Caco-2 (cell line): Measurements from ENCODE around the gene TBL1X. TPM values are rescaled to one million over a fixed set of nuclear protein-coding genes. Genes with fewer than 3 reads are reported as not detected.

Experiments used
- BruUV-seq: library from RNA; stranded (reverse); fragments of 400-500 nt; replicated peaks from 2 replicates; lab custom pipeline; 2021; lab: Mats Ljungman, UMichigan
- CTCF ChIA-PET: fragments of 300-600 bp; sonication (Branson Sonifier 250); formaldehyde crosslinking; loops from one replicate; lab custom pipeline; 2022; ENCODE audit warnings: antibody characterized with exemption; lab: Charles Lee
- POLR2A ChIA-PET: fragments of 300-600 bp; sonication (Branson Sonifier 250); formaldehyde crosslinking; loops from one replicate; lab custom pipeline; 2022; ENCODE audit warnings: antibody characterized with exemption; lab: Charles Lee
- DNase-seq, 2 experiments: peaks; one replicate each; pipeline versions ENCODE4 v3.0.0 to v3.0.0-alpha.2; 2020 to 2022
- H3K27me3 ChIP-seq: replicated peaks from 2 replicates; pipeline ENCODE4 v1.6.0; 2011; ENCODE audit warnings: low read length; ENCODE audit not compliant: control insufficient read depth, insufficient read depth
- H3K36me3 ChIP-seq: 2 replicates; pipeline ENCODE4 v1.5.1; 2011; ENCODE audit warnings: low read length; ENCODE audit not compliant: control insufficient read depth, insufficient read depth
- H3K4me1 ChIP-seq: fragments of 250-450 bp; sonication (Bioruptor Pico); 2 replicates; pipeline ENCODE4 v1.5.1; 2020; ENCODE audit warnings: mild to moderate bottlenecking
- H3K4me3 ChIP-seq: 2 replicates; pipeline ENCODE4 v1.5.1; 2011; ENCODE audit warnings: low read depth, mild to moderate bottlenecking, control low read depth, low read length
- H3K9me3 ChIP-seq: fragments of 250-450 bp; sonication (Bioruptor Pico); 2 replicates; pipeline ENCODE4 v1.5.1; 2020; ENCODE audit warnings: mild to moderate bottlenecking, moderate library complexity
- H3K27ac Mint-ChIP-seq: one replicate; pipeline ENCODE4 v1.8.0; 2022; ENCODE audit warnings: mixed read lengths; ENCODE audit not compliant: unreplicated experiment
- H3K27me3 Mint-ChIP-seq: one replicate; pipeline ENCODE4 v1.8.0; 2022; ENCODE audit warnings: mixed read lengths; ENCODE audit not compliant: insufficient read depth, unreplicated experiment
- H3K36me3 Mint-ChIP-seq: one replicate; pipeline ENCODE4 v1.8.0; 2022; ENCODE audit warnings: mild to moderate bottlenecking, mixed read lengths; ENCODE audit not compliant: insufficient read depth, unreplicated experiment
- H3K4me1 Mint-ChIP-seq: one replicate; pipeline ENCODE4 v1.8.0; 2022; ENCODE audit warnings: low read depth, mixed read lengths; ENCODE audit not compliant: unreplicated experiment
- H3K4me3 Mint-ChIP-seq: one replicate; pipeline ENCODE4 v1.8.0; 2022; ENCODE audit warnings: mild to moderate bottlenecking, moderate library complexity, mixed read lengths; ENCODE audit not compliant: unreplicated experiment
- H3K9me3 Mint-ChIP-seq: one replicate; pipeline ENCODE4 v1.8.0; 2022; ENCODE audit warnings: mixed read lengths; ENCODE audit not compliant: unreplicated experiment
- CTCF ChIP-seq, 2 experiments: fragments of 200-600 bp in 1 of 2; IDR thresholded peaks; 1 replicate in 1 of 2; 2 replicates in 1 of 2; pipeline versions ENCODE4 v1.5.1 to v1.8.0; 2011 to 2022; ENCODE audit warnings: antibody characterized with exemption in 1 of 2, control low read depth in 1 of 2, inconsistent platforms in 1 of 2, low read depth in 1 of 2, low read length in 1 of 2, mild to moderate bottlenecking in 1 of 2, moderate library complexity in 1 of 2; ENCODE audit not compliant: insufficient read depth in 1 of 2, severe bottlenecking in 1 of 2, unreplicated experiment in 1 of 2
- intact Hi-C: fragments of 100-400 bp; cut with micrococcal nuclease; formaldehyde crosslinking; loops from one replicate; pipeline ENCODE4 v1.10.0; 2022; ENCODE audit not compliant: unreplicated experiment
- total RNA-seq: library from RNA; stranded (reverse); gene quantifications from 2 replicates; pipeline ENCODE4 v1.2.3, GENCODE V29; 2022

Gene TBL1X
- total RNA-seq, 1 experiment from 2014 or later, result 84.2 TPM

GRCh38 chrX:9707306-9708033 is 242.6 kb downstream of the TBL1X start:
- H3K36me3 Mint-ChIP-seq, result peaks cover 66% of the 10 kb centered on the region
- intact Hi-C loops, result loop anchor here (2.0 to 5.0 kb wide), 2 partner anchors 737 to 885 kb away; no protein-coding TSS in a partner anchor
- CTCF ChIA-PET, result no interaction called here

GRCh38 chrX:9708086-9708485 is 243.2 kb downstream of the TBL1X start:
- intact Hi-C loops, result loop anchor here (2.0 to 5.0 kb wide), 2 partner anchors 737 to 886 kb away; no protein-coding TSS in a partner anchor
- no peaks in the 10 kb centered on the region for H3K9me3 Mint-ChIP-seq
- peaks cover 17% of the 10 kb centered on the region for H3K4me1 Mint-ChIP-seq
- no peaks in the 10 kb centered on the region for H3K27me3 Mint-ChIP-seq
- no peak for TF ChIP-seq CTCF (IDR thresholded peaks at IDR 0.05; ENCODE audit: insufficient read depth in 1 of 2, low read depth in 1 of 2, low read length in 1 of 2, severe bottlenecking in 1 of 2, unreplicated experiment in 1 of 2)
- Histone ChIP-seq H3K36me3 (peaks cover 3% of the 10 kb centered on the region), H3K4me3 (no peak overlapping the region), H3K27me3 (no peaks in the 10 kb centered on the region), H3K4me1 (0 out of 2 replicates have a peak, but pooled peaks cover 4% of the 10 kb centered on the region), H3K9me3 (no peaks in the 10 kb centered on the region)
- no TSS peak for BruUV-seq
- peak overlapping the region; percentile 76 for H3K27ac Mint-ChIP-seq
- POLR2A ChIA-PET, result no interaction called here
- no peak for DNase-seq
- peaks cover 65% of the 10 kb centered on the region for H3K36me3 Mint-ChIP-seq
- CTCF ChIA-PET, result no interaction called here
- no peak overlapping the region for H3K4me3 Mint-ChIP-seq

More at GRCh38 chrX:9707306-9708033, 242.6 kb downstream of the TBL1X start:
- BruUV-seq, result no TSS peak
- DNase-seq, result no peak
- POLR2A ChIA-PET, result no interaction called here
- H3K27ac Mint-ChIP-seq, result peak overlapping the region; percentile 76
- H3K4me1 ChIP-seq, result 0 out of 2 replicates have a peak, but pooled peaks cover 4% of the 10 kb centered on the region
- no peaks in the 10 kb centered on the region for H3K27me3 ChIP-seq
- H3K27me3 Mint-ChIP-seq, result no peaks in the 10 kb centered on the region
- H3K9me3 Mint-ChIP-seq, result no peaks in the 10 kb centered on the region
- H3K36me3 ChIP-seq, result peaks cover 3% of the 10 kb centered on the region
- no peaks in the 10 kb centered on the region for H3K9me3 ChIP-seq
- peaks cover 17% of the 10 kb centered on the region for H3K4me1 Mint-ChIP-seq
- TF ChIP-seq CTCF (IDR thresholded peaks at IDR 0.05; ENCODE audit: insufficient read depth in 1 of 2, low read depth in 1 of 2, low read length in 1 of 2, severe bottlenecking in 1 of 2, unreplicated experiment in 1 of 2), result no peak
- no peak overlapping the region for H3K4me3 ChIP-seq
- no peak overlapping the region for H3K4me3 Mint-ChIP-seq

DNA sequence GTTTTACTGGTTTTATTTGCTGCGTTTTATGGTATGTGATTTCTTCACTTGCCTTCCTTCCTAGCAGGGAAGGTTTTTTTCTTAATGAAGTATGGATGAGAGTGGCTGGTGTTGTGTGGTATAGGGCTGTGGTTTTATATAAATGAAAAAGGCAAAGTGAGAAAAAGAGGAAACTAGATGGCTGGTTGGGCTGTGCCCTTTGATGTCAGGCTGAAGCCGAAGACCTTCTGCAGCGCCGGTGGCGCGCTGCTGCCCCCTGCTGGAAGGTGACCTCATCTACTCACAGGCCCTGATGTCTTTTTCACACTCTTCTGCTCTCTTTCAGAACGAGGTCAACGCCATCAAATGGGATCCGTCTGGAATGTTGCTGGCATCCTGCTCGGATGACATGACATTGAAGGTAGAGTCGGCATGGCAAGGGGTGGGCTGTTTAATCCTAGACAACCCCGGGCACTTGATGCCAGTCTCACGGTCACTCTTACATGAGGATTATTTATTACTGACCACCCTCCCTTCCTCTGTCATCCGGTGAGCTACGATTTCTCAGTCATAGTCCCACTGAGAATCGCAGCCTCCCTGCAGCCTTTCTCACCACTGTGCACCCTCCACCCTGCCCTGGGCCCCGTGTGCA is 244.2 kb downstream of the TBL1X start:
- Histone ChIP-seq H3K4me1 (0 out of 2 replicates have a peak, but pooled peaks cover 4% of the 10 kb centered on the region), H3K4me3 (no peak overlapping the region), H3K9me3 (no peaks in the 10 kb centered on the region), H3K27me3 (no peaks in the 10 kb centered on the region), H3K36me3 (peaks cover 3% of the 10 kb centered on the region)
- H3K9me3 Mint-ChIP-seq, result no peaks in the 10 kb centered on the region
- ChIA-PET POLR2A (no interaction called here), CTCF (no interaction called here)
- intact Hi-C loops, result loop anchor here (2.0 to 5.0 kb wide), 2 partner anchors 738 to 887 kb away; no protein-coding TSS in a partner anchor
- DNase-seq, result peak; percentile 38 to 65
- H3K4me3 Mint-ChIP-seq, result no peak overlapping the region
- peaks cover 17% of the 10 kb centered on the region for H3K4me1 Mint-ChIP-seq
- peaks cover 62% of the 10 kb centered on the region for H3K36me3 Mint-ChIP-seq
- TF ChIP-seq CTCF (IDR thresholded peaks at IDR 0.05; ENCODE audit: insufficient read depth in 1 of 2, low read depth in 1 of 2, low read length in 1 of 2, severe bottlenecking in 1 of 2, unreplicated experiment in 1 of 2), result peak; percentile 76 to 78
- peak overlapping the region; percentile 76 for H3K27ac Mint-ChIP-seq
- no peaks in the 10 kb centered on the region for H3K27me3 Mint-ChIP-seq
- no TSS peak for BruUV-seq
